ENCODE measurements around the gene PCDHGB3.
"Not testable (repeated sequence)": the region's sequence is repeated elsewhere in the genome, so short reads cannot be mapped to it uniquely, and the experiment has no call there.

DNA sequence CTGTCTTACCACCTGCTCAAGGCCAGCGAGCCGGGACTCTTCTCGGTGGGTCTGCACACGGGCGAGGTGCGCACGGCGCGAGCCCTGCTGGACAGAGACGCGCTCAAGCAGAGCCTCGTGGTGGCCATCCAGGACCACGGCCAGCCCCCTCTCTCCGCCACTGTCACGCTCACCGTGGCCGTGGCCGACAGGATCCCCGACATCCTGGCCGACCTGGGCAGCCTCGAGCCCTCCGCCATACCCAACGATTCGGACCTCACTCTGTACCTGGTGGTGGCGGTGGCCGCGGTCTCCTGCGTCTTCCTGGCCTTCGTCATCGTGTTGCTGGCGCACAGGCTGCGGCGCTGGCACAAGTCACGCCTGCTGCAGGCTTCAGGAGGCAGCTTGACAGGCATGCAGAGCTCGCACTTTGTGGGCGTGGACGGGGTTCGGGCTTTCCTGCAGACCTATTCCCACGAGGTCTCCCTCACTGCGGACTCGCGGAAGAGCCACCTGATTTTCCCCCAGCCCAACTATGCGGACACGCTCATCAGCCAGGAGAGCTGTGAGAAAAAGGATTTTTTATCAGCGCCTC lies 29.2 kb upstream of the PCDHGB3 start:
- TF ChIP-seq, protein P1, sequence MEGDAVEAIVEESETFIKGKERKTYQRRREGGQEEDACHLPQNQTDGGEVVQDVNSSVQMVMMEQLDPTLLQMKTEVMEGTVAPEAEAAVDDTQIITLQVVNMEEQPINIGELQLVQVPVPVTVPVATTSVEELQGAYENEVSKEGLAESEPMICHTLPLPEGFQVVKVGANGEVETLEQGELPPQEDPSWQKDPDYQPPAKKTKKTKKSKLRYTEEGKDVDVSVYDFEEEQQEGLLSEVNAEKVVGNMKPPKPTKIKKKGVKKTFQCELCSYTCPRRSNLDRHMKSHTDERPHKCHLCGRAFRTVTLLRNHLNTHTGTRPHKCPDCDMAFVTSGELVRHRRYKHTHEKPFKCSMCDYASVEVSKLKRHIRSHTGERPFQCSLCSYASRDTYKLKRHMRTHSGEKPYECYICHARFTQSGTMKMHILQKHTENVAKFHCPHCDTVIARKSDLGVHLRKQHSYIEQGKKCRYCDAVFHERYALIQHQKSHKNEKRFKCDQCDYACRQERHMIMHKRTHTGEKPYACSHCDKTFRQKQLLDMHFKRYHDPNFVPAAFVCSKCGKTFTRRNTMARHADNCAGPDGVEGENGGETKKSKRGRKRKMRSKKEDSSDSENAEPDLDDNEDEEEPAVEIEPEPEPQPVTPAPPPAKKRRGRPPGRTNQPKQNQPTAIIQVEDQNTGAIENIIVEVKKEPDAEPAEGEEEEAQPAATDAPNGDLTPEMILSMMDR (IDR thresholded peaks at IDR 0.05): not testable (repeated sequence)
- not testable (repeated sequence) for TF ChIP-seq POLR2A (IDR thresholded peaks at IDR 0.05)
